ENCODE results near the gene ARMC9.

ARMC9 gene

GRCh38 chr2:231294116-231294515 lies 95.7 kb downstream of the ARMC9 start:
- no CpG with 5 or more reads among the region's 7 CpGs for WGBS, 2 donors (ENCODE audit: extremely low coverage in 2 of 2, insufficient read length in 2 of 2, insufficient replicate concordance in 1 of 2)
- Histone ChIP-seq H2AK5ac (ENCODE audit: low read depth, low read length) (no peak overlapping the region), H3K9me3 (replicated peaks in 1 of 2; ENCODE audit: control insufficient read depth in 2 of 2, insufficient read depth in 1 of 2, low read depth in 1 of 2, low read length in 2 of 2) (no peaks in the 10 kb centered on the region), H2BK15ac (ENCODE audit: low read length) (no peak overlapping the region), H3K36me3 (replicated peaks in 1 of 2; ENCODE audit: control insufficient read depth in 2 of 2, insufficient read depth in 2 of 2, low read length in 2 of 2) (peaks cover 3 to 64% of the 10 kb centered on the region in 2 donors), H3K27ac (replicated peaks; ENCODE audit: low read length) (no peak overlapping the region), H3K9ac (ENCODE audit: low read depth, low read length, poor library complexity) (no peak overlapping the region), H3K23ac (ENCODE audit: low read depth, low read length, poor library complexity) (no peak overlapping the region), H4K91ac (ENCODE audit: low read depth, low read length, poor library complexity) (no peak overlapping the region), H2BK120ac (ENCODE audit: low read depth, low read length) (no peak overlapping the region), H2BK5ac (ENCODE audit: low read length) (no peak overlapping the region), H3K14ac (ENCODE audit: low read length) (no peak overlapping the region), H3K27me3 (ENCODE audit: control insufficient read depth in 3 of 3, insufficient read depth in 3 of 3, low read depth in 1 of 3, low read length in 3 of 3) (no peaks in the 10 kb centered on the region), H3K79me1 (ENCODE audit: low read depth, low read length) (no peaks in the 10 kb centered on the region), H2BK12ac (ENCODE audit: low read length) (no peak overlapping the region), H3K4me3 (ENCODE audit: low read length in 2 of 2) (no peak overlapping the region), H3K4ac (ENCODE audit: low read length) (no peak overlapping the region), H4K8ac (ENCODE audit: low read depth, low read length) (no peak overlapping the region), H3K18ac (ENCODE audit: low read length) (no peak overlapping the region), H3K4me2 (ENCODE audit: insufficient read depth, low read length, poor library complexity, severe bottlenecking) (no peak overlapping the region), H2AFZ (ENCODE audit: low read length) (no peak overlapping the region), H3K4me1 (ENCODE audit: control insufficient read depth in 2 of 2, insufficient read depth in 1 of 2, low read depth in 1 of 2, low read length in 2 of 2) (peaks cover 6 to 12% of the 10 kb centered on the region in 2 donors)
- no peak for DNase-seq (ENCODE audit: low spot score)

GRCh38 chr2:231294571-231295362 lies 96.3 kb downstream of the ARMC9 start:
- Histone ChIP-seq H2BK15ac (ENCODE audit: low read length) (no peak overlapping the region), H3K27ac (replicated peaks; ENCODE audit: low read length) (no peak overlapping the region), H2AFZ (ENCODE audit: low read length) (no peak overlapping the region), H3K4me3 (ENCODE audit: low read length in 2 of 2) (no peak overlapping the region), H3K27me3 (ENCODE audit: control insufficient read depth in 3 of 3, insufficient read depth in 3 of 3, low read depth in 1 of 3, low read length in 3 of 3) (no peaks in the 10 kb centered on the region), H3K36me3 (replicated peaks in 1 of 2; ENCODE audit: control insufficient read depth in 2 of 2, insufficient read depth in 2 of 2, low read length in 2 of 2) (peaks cover 3 to 62% of the 10 kb centered on the region in 2 donors), H3K4ac (ENCODE audit: low read length) (no peak overlapping the region), H3K4me2 (ENCODE audit: insufficient read depth, low read length, poor library complexity, severe bottlenecking) (no peak overlapping the region), H3K18ac (ENCODE audit: low read length) (no peak overlapping the region), H3K9me3 (replicated peaks in 1 of 2; ENCODE audit: control insufficient read depth in 2 of 2, insufficient read depth in 1 of 2, low read depth in 1 of 2, low read length in 2 of 2) (no peaks in the 10 kb centered on the region), H3K79me1 (ENCODE audit: low read depth, low read length) (no peaks in the 10 kb centered on the region), H2BK12ac (ENCODE audit: low read length) (no peak overlapping the region), H3K9ac (ENCODE audit: low read depth, low read length, poor library complexity) (no peak overlapping the region), H3K23ac (ENCODE audit: low read depth, low read length, poor library complexity) (no peak overlapping the region), H4K91ac (ENCODE audit: low read depth, low read length, poor library complexity) (no peak overlapping the region), H2BK120ac (ENCODE audit: low read depth, low read length) (no peak overlapping the region), H3K14ac (ENCODE audit: low read length) (no peak overlapping the region), H2BK5ac (ENCODE audit: low read length) (no peak overlapping the region), H4K8ac (ENCODE audit: low read depth, low read length) (no peak overlapping the region), H2AK5ac (ENCODE audit: low read depth, low read length) (no peak overlapping the region), H3K4me1 (ENCODE audit: control insufficient read depth in 2 of 2, insufficient read depth in 1 of 2, low read depth in 1 of 2, low read length in 2 of 2) (peaks cover 6 to 12% of the 10 kb centered on the region in 2 donors)
- no peak for DNase-seq (ENCODE audit: low spot score)
- WGBS, 2 donors (ENCODE audit: extremely low coverage in 2 of 2, insufficient read length in 2 of 2, insufficient replicate concordance in 1 of 2) = no CpG with 5 or more reads among the region's 10 CpGs

GRCh38 chr2:231295363-231295655 lies 96.9 kb downstream of the ARMC9 start:
- Histone ChIP-seq H2AK5ac (ENCODE audit: low read depth, low read length) (no peak overlapping the region), H3K23ac (ENCODE audit: low read depth, low read length, poor library complexity) (no peak overlapping the region), H2BK12ac (ENCODE audit: low read length) (no peak overlapping the region), H3K14ac (ENCODE audit: low read length) (no peak overlapping the region), H3K27ac (replicated peaks; ENCODE audit: low read length) (no peak overlapping the region), H3K4me3 (ENCODE audit: low read length in 2 of 2) (no peak overlapping the region), H3K9me3 (replicated peaks in 1 of 2; ENCODE audit: control insufficient read depth in 2 of 2, insufficient read depth in 1 of 2, low read depth in 1 of 2, low read length in 2 of 2) (no peaks in the 10 kb centered on the region), H3K9ac (ENCODE audit: low read depth, low read length, poor library complexity) (no peak overlapping the region), H2BK120ac (ENCODE audit: low read depth, low read length) (no peak overlapping the region), H2BK15ac (ENCODE audit: low read length) (no peak overlapping the region), H3K4ac (ENCODE audit: low read length) (no peak overlapping the region), H3K79me1 (ENCODE audit: low read depth, low read length) (no peaks in the 10 kb centered on the region), H2BK5ac (ENCODE audit: low read length) (no peak overlapping the region), H3K4me2 (ENCODE audit: insufficient read depth, low read length, poor library complexity, severe bottlenecking) (no peak overlapping the region), H3K4me1 (ENCODE audit: control insufficient read depth in 2 of 2, insufficient read depth in 1 of 2, low read depth in 1 of 2, low read length in 2 of 2) (peaks cover 6 to 12% of the 10 kb centered on the region in 2 donors), H2AFZ (ENCODE audit: low read length) (no peak overlapping the region), H3K36me3 (replicated peaks in 1 of 2; ENCODE audit: control insufficient read depth in 2 of 2, insufficient read depth in 2 of 2, low read length in 2 of 2) (peaks cover 3 to 56% of the 10 kb centered on the region in 2 donors), H4K8ac (ENCODE audit: low read depth, low read length) (no peak overlapping the region), H4K91ac (ENCODE audit: low read depth, low read length, poor library complexity) (no peak overlapping the region), H3K18ac (ENCODE audit: low read length) (no peak overlapping the region), H3K27me3 (ENCODE audit: control insufficient read depth in 3 of 3, insufficient read depth in 3 of 3, low read depth in 1 of 3, low read length in 3 of 3) (no peaks in the 10 kb centered on the region)
- no CpG with 5 or more reads among the region's 8 CpGs for WGBS, 2 donors (ENCODE audit: extremely low coverage in 2 of 2, insufficient read length in 2 of 2, insufficient replicate concordance in 1 of 2)
- no peak for DNase-seq (ENCODE audit: low spot score)

- H2BK12ac ChIP-seq (ENCODE audit: low read length) = no peak overlapping the region
- H3K79me1 ChIP-seq (ENCODE audit: low read depth, low read length) = no peaks in the 10 kb centered on the region
- WGBS, 2 donors (ENCODE audit: extremely low coverage in 2 of 2, insufficient read length in 2 of 2, insufficient replicate concordance in 1 of 2) = no CpG with 5 or more reads among the region's 13 CpGs
- no peak overlapping the region for H2AK5ac ChIP-seq (ENCODE audit: low read depth, low read length)
- no peaks in the 10 kb centered on the region for H3K27me3 ChIP-seq (ENCODE audit: control insufficient read depth in 3 of 3, insufficient read depth in 3 of 3, low read depth in 1 of 3, low read length in 3 of 3)
- H3K9ac ChIP-seq (ENCODE audit: low read depth, low read length, poor library complexity) = no peak overlapping the region
- H2AFZ ChIP-seq (ENCODE audit: low read length) = peak overlapping the region; percentile 57
- H3K4ac ChIP-seq (ENCODE audit: low read length) = no peak overlapping the region
- H2BK5ac ChIP-seq (ENCODE audit: low read length) = no peak overlapping the region
- H3K36me3 ChIP-seq (replicated peaks in 1 of 2; ENCODE audit: control insufficient read depth in 2 of 2, insufficient read depth in 2 of 2, low read length in 2 of 2) = peaks cover 5 to 46% of the 10 kb centered on the region in 2 donors
- no peaks in the 10 kb centered on the region for H3K9me3 ChIP-seq (replicated peaks in 1 of 2; ENCODE audit: control insufficient read depth in 2 of 2, insufficient read depth in 1 of 2, low read depth in 1 of 2, low read length in 2 of 2)
- peak; percentile 6 for DNase-seq (ENCODE audit: low spot score)
- peaks cover 6 to 12% of the 10 kb centered on the region in 2 donors for H3K4me1 ChIP-seq (ENCODE audit: control insufficient read depth in 2 of 2, insufficient read depth in 1 of 2, low read depth in 1 of 2, low read length in 2 of 2)
- no peak overlapping the region for H3K23ac ChIP-seq (ENCODE audit: low read depth, low read length, poor library complexity)
- peak overlapping the region; percentile 37 for H3K27ac ChIP-seq (replicated peaks; ENCODE audit: low read length)
- no peak overlapping the region for H3K18ac ChIP-seq (ENCODE audit: low read length)
- H3K4me3 ChIP-seq (ENCODE audit: low read length in 2 of 2) = no peak overlapping the region
- H2BK15ac ChIP-seq (ENCODE audit: low read length) = no peak overlapping the region
- no peak overlapping the region for H4K8ac ChIP-seq (ENCODE audit: low read depth, low read length)
- H3K4me2 ChIP-seq (ENCODE audit: insufficient read depth, low read length, poor library complexity, severe bottlenecking) = no peak overlapping the region
- H3K14ac ChIP-seq (ENCODE audit: low read length) = no peak overlapping the region
- no peak overlapping the region for H4K91ac ChIP-seq (ENCODE audit: low read depth, low read length, poor library complexity)
- H2BK120ac ChIP-seq (ENCODE audit: low read depth, low read length) = no peak overlapping the region
Measured at GRCh38 chr2:231296401-231296974, 98.1 kb downstream of the ARMC9 start.
